ENCODE results near the gene AURKAIP1. TPM values are rescaled to one million over a fixed set of nuclear protein-coding genes. Genes with fewer than 3 reads are reported as not detected.

AURKAIP1 gene
- total and polyA plus RNA-seq, 2 of the 13 experiments (the other 11 are each of a cell fraction or from before 2014, with no cell fraction given): 69.5 to 175 TPM

- TF ChIP-seq, protein P1, sequence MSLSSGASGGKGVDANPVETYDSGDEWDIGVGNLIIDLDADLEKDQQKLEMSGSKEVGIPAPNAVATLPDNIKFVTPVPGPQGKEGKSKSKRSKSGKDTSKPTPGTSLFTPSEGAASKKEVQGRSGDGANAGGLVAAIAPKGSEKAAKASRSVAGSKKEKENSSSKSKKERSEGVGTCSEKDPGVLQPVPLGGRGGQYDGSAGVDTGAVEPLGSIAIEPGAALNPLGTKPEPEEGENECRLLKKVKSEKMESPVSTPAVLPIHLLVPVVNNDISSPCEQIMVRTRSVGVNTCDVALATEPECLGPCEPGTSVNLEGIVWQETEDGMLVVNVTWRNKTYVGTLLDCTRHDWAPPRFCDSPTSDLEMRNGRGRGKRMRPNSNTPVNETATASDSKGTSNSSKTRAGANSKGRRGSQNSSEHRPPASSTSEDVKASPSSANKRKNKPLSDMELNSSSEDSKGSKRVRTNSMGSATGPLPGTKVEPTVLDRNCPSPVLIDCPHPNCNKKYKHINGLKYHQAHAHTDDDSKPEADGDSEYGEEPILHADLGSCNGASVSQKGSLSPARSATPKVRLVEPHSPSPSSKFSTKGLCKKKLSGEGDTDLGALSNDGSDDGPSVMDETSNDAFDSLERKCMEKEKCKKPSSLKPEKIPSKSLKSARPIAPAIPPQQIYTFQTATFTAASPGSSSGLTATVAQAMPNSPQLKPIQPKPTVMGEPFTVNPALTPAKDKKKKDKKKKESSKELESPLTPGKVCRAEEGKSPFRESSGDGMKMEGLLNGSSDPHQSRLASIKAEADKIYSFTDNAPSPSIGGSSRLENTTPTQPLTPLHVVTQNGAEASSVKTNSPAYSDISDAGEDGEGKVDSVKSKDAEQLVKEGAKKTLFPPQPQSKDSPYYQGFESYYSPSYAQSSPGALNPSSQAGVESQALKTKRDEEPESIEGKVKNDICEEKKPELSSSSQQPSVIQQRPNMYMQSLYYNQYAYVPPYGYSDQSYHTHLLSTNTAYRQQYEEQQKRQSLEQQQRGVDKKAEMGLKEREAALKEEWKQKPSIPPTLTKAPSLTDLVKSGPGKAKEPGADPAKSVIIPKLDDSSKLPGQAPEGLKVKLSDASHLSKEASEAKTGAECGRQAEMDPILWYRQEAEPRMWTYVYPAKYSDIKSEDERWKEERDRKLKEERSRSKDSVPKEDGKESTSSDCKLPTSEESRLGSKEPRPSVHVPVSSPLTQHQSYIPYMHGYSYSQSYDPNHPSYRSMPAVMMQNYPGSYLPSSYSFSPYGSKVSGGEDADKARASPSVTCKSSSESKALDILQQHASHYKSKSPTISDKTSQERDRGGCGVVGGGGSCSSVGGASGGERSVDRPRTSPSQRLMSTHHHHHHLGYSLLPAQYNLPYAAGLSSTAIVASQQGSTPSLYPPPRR (CRISPR knock-in tag; IDR thresholded peaks at IDR 0.05; ENCODE audit: borderline replicate concordance): no peak
- TF ChIP-seq RORA (CRISPR knock-in tag; IDR thresholded peaks at IDR 0.05): no peak
- no peak for TF ChIP-seq HNRNPL (IDR thresholded peaks at IDR 0.05; ENCODE audit: low read depth, low read length)
- no peak for TF ChIP-seq RXRB (CRISPR knock-in tag; IDR thresholded peaks at IDR 0.05; ENCODE audit: borderline replicate concordance)
- 0 out of 2 replicates have a peak, but pooled peaks have one; percentile 12 for TF ChIP-seq CBFB (CRISPR knock-in tag; IDR thresholded peaks at IDR 0.05)
- TF ChIP-seq MTF1 (CRISPR knock-in tag; IDR thresholded peaks at IDR 0.05): no peak
- TF ChIP-seq ZNF616 (CRISPR knock-in tag; IDR thresholded peaks at IDR 0.05; ENCODE audit: low read depth): no peak
- TF ChIP-seq, protein P2, sequence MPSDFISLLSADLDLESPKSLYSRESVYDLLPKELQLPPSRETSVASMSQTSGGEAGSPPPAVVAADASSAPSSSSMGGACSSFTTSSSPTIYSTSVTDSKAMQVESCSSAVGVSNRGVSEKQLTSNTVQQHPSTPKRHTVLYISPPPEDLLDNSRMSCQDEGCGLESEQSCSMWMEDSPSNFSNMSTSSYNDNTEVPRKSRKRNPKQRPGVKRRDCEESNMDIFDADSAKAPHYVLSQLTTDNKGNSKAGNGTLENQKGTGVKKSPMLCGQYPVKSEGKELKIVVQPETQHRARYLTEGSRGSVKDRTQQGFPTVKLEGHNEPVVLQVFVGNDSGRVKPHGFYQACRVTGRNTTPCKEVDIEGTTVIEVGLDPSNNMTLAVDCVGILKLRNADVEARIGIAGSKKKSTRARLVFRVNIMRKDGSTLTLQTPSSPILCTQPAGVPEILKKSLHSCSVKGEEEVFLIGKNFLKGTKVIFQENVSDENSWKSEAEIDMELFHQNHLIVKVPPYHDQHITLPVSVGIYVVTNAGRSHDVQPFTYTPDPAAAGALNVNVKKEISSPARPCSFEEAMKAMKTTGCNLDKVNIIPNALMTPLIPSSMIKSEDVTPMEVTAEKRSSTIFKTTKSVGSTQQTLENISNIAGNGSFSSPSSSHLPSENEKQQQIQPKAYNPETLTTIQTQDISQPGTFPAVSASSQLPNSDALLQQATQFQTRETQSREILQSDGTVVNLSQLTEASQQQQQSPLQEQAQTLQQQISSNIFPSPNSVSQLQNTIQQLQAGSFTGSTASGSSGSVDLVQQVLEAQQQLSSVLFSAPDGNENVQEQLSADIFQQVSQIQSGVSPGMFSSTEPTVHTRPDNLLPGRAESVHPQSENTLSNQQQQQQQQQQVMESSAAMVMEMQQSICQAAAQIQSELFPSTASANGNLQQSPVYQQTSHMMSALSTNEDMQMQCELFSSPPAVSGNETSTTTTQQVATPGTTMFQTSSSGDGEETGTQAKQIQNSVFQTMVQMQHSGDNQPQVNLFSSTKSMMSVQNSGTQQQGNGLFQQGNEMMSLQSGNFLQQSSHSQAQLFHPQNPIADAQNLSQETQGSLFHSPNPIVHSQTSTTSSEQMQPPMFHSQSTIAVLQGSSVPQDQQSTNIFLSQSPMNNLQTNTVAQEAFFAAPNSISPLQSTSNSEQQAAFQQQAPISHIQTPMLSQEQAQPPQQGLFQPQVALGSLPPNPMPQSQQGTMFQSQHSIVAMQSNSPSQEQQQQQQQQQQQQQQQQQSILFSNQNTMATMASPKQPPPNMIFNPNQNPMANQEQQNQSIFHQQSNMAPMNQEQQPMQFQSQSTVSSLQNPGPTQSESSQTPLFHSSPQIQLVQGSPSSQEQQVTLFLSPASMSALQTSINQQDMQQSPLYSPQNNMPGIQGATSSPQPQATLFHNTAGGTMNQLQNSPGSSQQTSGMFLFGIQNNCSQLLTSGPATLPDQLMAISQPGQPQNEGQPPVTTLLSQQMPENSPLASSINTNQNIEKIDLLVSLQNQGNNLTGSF (CRISPR knock-in tag; IDR thresholded peaks at IDR 0.05): no peak
- TF ChIP-seq ETV6 (CRISPR knock-in tag; conservative IDR thresholded peaks at IDR 0.05): peak; percentile 34; the same call in 1 of the 2 replicates
- TF ChIP-seq, protein P3, sequence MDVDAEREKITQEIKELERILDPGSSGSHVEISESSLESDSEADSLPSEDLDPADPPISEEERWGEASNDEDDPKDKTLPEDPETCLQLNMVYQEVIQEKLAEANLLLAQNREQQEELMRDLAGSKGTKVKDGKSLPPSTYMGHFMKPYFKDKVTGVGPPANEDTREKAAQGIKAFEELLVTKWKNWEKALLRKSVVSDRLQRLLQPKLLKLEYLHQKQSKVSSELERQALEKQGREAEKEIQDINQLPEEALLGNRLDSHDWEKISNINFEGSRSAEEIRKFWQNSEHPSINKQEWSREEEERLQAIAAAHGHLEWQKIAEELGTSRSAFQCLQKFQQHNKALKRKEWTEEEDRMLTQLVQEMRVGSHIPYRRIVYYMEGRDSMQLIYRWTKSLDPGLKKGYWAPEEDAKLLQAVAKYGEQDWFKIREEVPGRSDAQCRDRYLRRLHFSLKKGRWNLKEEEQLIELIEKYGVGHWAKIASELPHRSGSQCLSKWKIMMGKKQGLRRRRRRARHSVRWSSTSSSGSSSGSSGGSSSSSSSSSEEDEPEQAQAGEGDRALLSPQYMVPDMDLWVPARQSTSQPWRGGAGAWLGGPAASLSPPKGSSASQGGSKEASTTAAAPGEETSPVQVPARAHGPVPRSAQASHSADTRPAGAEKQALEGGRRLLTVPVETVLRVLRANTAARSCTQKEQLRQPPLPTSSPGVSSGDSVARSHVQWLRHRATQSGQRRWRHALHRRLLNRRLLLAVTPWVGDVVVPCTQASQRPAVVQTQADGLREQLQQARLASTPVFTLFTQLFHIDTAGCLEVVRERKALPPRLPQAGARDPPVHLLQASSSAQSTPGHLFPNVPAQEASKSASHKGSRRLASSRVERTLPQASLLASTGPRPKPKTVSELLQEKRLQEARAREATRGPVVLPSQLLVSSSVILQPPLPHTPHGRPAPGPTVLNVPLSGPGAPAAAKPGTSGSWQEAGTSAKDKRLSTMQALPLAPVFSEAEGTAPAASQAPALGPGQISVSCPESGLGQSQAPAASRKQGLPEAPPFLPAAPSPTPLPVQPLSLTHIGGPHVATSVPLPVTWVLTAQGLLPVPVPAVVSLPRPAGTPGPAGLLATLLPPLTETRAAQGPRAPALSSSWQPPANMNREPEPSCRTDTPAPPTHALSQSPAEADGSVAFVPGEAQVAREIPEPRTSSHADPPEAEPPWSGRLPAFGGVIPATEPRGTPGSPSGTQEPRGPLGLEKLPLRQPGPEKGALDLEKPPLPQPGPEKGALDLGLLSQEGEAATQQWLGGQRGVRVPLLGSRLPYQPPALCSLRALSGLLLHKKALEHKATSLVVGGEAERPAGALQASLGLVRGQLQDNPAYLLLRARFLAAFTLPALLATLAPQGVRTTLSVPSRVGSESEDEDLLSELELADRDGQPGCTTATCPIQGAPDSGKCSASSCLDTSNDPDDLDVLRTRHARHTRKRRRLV (CRISPR knock-in tag; IDR thresholded peaks at IDR 0.05): no peak
- no peak for TF ChIP-seq ESRRA (CRISPR knock-in tag; IDR thresholded peaks at IDR 0.05; ENCODE audit: low read depth)
- 0 out of 2 replicates have a peak, but pooled peaks have one; percentile 36 for TF ChIP-seq RNF2 (conservative IDR thresholded peaks at IDR 0.05; ENCODE audit: low read depth)
- no peak for TF ChIP-seq ZBTB2 (CRISPR knock-in tag; IDR thresholded peaks at IDR 0.05; ENCODE audit: low read depth)
Measured at GRCh38 chr1:1324084-1324523, 50.9 kb downstream of the AURKAIP1 start (continued).
